Activated naive CD8-positive, alpha-beta T cell treated with anti-CD3 and anti-CD28 coated beads, Interleukin-2, amount 50 U/mL, for 16 hours (primary cell): Measurements from ENCODE around the gene TNS1.

ENCODE experiments used
- DNase-seq: peaks from one replicate; pipeline ENCODE4 v3.0.0-alpha.2; 2020; ENCODE audit warnings: low read depth, low spot score

The TNS1 gene

GRCh38 chr2:218015586-218016521 lies 13.1 kb upstream of the TNS1 start:
- DNase-seq, result no peak

GRCh38 chr2:218014706-218015585 lies 12.2 kb upstream of the TNS1 start:
- DNase-seq, result no peak

DNA sequence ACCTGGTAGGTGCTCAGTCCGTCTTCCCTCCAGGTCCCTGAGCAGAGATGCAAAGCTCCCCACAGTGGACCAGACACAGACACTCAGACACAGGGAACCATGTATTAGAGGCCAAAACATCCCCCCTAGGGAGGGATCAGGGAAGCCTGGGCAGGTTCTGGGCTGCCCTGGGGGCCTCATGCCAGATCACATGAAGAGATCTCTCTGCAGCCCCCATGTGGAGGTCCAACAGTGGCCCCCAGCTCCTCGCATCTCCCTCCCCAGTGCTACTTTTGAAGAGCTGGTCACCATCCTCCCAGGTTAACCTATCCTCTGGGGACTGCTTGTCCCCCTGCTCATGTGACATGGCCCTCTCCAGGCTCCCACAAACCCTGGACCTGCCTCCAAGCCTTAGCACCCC lies 10.5 kb upstream of the TNS1 start:
- DNase-seq, result no peak

DNA sequence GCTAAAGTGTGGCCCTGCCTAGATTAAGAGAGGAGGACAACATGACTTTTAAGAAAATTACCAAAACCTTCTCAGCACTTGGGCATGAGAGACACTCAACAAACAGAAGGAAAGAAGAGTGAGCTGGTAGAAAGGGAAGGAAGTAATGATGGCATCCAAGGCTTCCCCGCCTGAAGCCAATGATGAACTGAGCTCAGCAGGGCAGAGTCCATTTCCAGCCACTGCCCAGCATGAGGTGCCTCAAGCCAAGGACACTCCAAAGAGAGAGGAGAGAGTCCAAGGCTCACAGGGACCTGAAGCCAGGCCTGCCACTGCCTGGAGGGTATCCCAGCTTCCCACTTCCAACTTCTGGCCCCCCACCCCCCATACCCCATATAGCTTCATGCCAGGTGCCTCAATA lies 9.5 kb upstream of the TNS1 start:
- DNase-seq, result no peak

GRCh38 chr2:218011653-218012040 lies 8.9 kb upstream of the TNS1 start:
- no peak for DNase-seq

GRCh38 chr2:218010984-218011652 lies 8.3 kb upstream of the TNS1 start:
- DNase-seq, result no peak

- no peak for DNase-seq
These were observed 7.6 kb upstream of the TNS1 start for GRCh38 chr2:218010140-218010983.

GRCh38 chr2:218009765-218010139 lies 7.0 kb upstream of the TNS1 start:
- no peak for DNase-seq

DNA sequence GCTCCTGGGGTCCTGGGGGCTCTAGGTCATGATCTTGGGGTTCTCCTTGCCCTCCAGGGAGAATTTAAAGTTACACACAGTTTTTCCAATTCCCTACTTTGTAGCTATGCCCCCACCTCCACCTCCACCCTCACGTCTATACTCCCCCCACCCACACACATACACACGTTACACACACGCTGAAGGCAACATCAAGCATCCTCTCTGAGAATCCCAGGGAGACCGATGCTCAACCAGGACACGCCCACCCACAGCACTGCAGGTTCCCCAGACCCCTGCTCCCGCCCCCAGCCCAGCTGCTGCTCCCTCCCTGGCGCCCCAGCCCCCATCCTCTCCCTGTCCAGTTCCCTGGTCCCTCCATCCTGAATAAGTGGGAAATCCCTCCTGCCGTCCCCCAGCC lies 6.4 kb upstream of the TNS1 start:
- no peak for DNase-seq

GRCh38 chr2:218008060-218009040 lies 5.6 kb upstream of the TNS1 start:
- no peak for DNase-seq

DNA sequence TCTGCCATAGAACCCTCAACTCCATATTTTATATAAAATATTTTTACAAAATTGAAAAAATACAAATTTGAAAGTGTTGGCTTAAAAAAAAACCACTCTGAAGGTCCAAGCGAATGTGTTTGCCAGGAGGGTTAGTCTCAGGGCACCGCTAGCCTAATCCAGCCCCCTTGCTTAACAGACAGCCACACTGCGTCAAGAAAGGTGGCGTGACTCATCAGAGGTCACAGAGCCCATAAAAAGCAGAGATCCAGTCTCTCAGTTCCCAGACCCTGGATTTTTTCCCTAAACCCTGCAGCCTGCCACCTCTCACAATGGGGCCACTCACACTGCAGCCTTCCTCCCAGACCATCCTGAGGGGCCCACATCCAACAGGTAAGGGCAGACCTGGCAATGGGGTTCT lies 3.9 kb upstream of the TNS1 start:
- no peak for DNase-seq

DNA sequence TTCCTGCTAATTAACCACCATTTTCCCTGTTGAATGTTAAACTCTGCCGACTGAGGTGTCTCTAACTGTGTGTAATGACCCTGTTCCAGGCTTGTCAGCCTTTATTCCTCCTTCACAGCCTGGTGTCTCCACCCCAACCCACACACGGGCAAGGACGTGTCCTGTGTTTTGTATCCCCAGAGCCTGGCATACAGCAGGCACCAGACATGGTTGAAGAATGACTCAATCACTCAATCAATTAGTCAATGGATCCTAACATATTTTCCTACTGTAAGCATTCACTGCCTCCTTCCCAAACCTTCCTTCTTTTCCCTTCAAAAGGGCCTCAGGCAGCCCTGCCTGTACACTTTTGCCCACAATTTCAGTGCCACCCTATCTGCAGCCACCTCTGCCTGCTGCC lies 2.7 kb upstream of the TNS1 start:
- DNase-seq, result no peak

GRCh38 chr2:218005028-218005427 lies 2.2 kb upstream of the TNS1 start:
- DNase-seq, result no peak

DNA sequence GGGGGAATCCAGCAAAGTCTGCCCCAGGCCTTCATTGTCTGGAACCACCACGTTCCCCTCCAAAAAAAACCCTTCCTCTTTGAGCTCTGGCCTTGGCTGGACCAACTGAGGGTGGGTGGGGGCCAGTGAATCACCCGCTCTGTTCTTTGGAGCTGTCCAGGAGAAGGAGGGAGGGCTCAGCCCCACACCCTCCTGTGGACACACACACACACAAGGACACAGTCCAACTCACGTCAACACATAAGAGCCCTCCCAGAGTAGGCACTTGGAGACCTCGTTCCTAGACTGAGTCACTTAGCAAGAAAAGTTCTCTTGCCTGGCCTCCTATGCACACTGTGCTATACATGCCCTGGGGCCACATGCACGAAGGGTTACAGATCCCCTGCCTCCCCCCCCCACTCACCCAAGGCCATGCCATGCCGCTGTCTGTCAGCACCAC lies 1.2 kb upstream of the TNS1 start:
- no peak for DNase-seq

GRCh38 chr2:218003281-218003944 lies 618 bp upstream of the TNS1 start:
- DNase-seq, result no peak

DNA sequence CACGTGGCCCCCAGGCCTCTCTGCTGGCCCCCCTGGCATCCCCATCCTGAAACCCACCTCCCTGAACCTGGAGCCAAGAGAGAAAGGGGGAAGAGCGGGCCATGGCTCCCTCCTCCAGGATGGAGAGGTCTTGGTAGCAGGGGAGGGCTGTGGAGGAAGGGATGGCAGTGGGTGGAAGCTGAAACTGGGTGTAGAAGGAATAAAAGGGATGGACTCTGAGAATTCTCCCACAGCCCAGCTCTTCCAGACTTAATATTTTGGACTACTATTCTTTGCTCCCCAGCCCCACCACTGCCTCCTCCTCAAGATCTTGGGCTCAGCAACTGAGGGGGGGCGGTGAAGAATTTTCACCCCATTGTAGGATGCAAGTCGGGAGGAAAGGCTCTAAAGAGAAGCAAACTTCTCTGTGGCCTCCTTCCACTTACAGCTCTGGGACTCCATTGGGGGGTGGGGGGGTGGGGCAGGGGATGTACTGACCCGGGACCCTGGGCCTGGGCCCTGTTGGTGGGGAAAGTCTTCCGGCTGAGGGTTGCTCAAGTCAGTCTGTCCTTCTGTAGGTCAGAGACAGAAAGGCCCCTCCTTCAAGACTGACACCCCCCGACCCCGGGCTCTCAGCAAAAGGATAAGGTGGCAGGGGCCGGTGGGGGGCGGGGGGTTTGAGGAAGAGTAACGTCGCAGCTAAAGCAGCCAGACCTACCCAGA lies 501 bp downstream of the TNS1 start:
- no peak for DNase-seq

DNA sequence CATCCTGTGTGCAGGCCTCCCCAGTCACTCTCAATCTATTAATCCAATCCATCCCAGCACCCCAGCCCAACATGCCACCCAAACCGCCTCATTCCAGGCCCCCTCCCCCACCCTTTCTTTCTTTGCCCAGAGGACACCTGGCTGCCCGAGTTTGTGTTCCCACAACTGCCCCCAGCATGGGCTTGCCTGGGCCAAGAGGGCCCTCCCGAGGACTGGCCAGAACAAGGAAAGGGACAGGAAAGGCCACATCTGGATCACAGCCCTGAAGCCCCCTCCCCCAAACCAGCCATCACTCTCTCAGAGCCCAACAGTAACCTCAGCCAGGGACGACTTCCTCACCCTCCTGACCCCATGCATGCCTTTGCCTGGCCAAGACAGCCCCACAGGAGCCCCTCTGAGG lies 1.2 kb downstream of the TNS1 start:
- no peak for DNase-seq

- DNase-seq, result no peak
These were observed 2.7 kb downstream of the TNS1 start for GRCh38 chr2:218000136-218000535.

- DNase-seq, result no peak
These were observed 3.2 kb downstream of the TNS1 start for GRCh38 chr2:217999595-217999959.
